Stimulated activated CD4-positive, alpha-beta T cell treated with anti-CD3 and anti-CD28 coated beads, Interleukin-4, amount 100 ng/mL, for 48 hours (primary cell): Measurements from ENCODE around the gene SIM1.

Experiments
- DNase-seq, 2 donors: peaks; one replicate each; pipeline ENCODE4 v3.0.0-alpha.2; 2020; ENCODE audit warnings: low read depth in 2 of 2

Gene SIM1

DNA sequence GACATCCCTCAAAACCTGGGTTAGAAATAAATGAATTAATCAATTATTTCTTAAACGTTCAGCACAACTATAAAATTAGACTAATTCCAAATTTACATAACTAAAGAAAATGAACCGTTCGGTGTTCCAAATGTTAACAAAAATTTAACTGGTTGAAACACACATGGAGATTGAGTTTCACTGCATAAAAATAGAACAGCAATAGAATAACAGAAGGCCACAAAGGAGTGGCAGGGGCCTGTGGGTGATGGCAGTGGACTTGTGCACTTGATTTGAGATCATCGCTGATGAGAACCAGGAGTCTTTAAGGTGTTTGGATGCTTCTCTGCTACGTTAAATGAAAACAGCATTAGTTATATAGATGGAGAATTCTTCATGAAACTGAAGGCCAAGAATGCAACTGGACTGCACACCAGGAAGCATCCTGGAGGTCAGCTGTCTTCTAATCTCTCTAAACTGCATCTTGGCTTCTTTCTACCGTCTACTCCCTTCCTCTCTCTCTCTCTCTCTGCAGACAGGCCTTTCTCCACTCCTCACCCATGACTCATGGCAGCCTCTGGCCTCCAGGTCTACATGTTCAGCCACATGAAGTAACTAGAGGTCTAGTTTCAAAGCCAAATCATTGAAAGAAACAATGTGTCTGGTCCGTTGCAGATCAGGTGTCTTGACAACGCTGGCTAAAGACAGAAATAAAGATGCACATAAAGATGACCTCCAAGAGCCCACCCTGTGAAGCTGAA, 111.3 kb downstream of the SIM1 start:
- DNase-seq, result no peak

DNA sequence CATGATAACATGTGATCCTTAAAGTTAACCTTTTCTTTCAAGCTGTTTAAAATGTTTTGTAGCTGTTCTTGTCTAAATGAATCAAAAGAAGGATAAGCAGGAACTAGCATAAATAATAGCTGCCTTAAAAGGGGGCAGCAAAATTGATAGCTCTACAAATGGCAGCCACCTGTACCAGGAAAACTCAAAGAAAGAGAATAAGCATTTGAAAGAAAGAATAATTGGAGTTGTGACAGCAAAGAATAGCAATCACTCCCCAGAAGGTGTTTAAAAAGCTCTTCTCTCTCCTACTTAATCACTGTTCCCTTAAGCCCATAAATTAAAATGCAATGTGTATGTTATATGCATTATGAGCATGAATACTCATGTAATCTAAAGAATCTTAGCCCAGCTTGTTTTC, 114.6 kb downstream of the SIM1 start:
- no peak for DNase-seq

- DNase-seq, result no peak
Observed at GRCh38 chr6:100349366-100349765, 115.4 kb downstream of the SIM1 start.

DNA sequence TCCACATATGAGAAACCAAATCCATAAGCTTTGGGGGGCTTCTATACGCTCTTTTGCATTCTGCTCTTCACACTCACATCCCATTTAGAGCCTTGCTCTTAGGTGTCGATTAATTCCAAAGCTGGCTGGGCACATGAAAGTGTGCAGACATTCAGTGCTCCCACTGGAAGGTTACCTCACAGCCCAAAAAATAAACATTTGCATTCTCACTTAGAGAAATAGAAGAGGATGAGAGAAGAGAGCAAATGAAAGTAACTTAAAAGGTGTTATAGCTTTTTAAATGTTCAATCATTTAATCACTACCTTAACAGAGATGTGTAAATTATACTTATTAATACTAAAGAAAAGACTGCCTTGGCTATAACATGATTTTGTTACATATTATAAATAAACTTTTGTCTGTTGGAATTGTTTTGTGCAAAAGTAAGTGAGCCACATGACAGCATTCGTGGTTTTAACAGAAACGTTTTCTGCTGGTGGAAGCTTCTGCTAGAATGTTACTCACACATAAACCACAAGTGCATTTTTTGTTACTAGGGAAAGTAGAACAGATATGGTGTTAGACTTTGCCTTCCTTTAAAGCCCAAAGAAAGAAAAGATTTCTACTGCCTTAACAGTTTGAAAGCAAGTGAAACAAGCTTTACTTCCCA, 116.7 kb downstream of the SIM1 start:
- DNase-seq, result no peak

- no peak for DNase-seq
Observed at GRCh38 chr6:100346828-100347227, 117.9 kb downstream of the SIM1 start.

DNA sequence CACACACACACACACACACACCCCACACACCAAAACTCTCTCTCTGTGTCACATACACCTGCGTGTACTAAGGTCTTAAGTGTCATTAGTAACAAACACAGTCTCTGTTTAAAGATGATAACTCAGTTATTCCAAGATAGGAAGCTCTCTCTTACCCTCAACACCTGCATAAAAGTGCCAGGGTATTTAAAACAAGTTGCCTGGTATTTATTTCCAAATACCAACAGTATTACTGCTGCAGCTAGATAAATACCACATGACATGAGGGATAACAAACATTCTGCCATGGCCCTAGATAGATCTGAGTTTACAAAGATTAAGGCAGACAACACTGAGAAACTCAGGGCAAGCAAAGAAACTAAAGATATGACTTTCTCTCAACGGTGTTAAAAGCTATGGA, 118.5 kb downstream of the SIM1 start:
- DNase-seq, result no peak

DNA sequence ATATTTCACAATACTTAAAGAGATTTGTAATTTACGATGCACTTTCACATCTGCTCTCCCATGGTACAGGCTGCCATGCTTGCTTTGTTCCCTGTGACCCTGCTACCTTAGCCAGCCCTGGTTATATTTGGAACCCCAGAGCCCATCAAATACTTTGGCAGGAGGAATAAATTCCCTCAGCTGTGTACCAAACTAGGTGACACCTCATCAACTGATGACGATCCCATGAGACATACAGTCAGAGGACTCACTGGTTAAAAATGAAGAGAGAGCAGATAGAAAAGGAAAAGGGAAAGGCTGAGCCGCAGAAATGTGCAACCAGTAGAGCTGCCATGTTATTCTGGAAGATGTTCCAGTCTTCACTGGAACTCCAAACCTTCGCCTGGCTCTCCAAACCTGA, 120.0 kb downstream of the SIM1 start:
- no peak for DNase-seq

DNA sequence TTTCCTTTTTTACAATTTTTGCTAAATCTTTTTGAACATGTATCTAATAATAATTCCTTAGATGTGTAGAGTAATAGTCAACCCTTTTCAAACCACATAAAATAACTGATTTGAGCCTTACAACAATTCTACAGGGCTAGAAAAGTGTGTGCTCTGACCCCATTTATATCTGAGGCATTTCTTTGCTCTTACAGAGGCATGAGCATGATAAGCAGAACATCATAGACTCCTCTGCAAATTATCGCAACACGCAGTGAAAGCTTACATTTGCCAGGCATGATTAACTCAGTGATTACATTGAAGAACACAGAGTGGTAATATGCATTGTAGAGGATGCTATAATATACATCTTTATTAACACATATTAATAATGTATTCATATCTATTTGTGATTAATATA, 120.4 kb downstream of the SIM1 start:
- no peak for DNase-seq

GRCh38 chr6:100343316-100344077, 121.2 kb downstream of the SIM1 start:
- no peak for DNase-seq

GRCh38 chr6:100342830-100343229, 121.9 kb downstream of the SIM1 start:
- no peak for DNase-seq

DNA sequence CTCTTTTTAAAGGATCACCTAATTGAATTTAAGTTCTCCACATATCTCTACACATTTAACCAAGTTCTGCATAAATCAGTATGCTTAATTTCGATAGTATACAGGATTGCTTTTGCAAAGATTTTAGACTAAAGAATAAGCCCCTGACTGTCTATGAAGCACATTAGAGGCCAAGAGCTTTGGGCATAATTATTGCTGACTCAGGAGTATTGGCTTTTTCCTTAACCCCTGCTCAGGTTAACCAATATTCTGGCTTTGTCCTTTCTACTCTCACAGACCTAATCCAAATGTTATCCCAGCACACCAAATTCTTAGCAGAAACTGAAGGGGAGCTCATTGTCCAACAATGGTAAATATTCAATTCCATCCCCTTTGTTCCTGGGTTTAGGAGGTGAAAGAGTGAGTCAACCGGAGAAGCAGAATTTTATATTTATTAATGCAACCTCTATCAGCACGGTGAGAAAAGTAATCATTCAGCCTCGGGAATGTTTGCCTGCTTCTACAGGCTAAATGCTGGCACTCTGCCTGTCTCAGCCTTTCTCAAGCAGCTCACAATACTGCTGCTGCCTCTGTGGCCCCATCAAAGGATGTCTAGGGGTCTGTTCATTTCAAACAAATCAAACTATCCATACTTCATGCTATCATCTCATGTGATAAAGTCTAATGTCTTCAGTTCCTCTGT, 125.0 kb downstream of the SIM1 start:
- no peak for DNase-seq

DNA sequence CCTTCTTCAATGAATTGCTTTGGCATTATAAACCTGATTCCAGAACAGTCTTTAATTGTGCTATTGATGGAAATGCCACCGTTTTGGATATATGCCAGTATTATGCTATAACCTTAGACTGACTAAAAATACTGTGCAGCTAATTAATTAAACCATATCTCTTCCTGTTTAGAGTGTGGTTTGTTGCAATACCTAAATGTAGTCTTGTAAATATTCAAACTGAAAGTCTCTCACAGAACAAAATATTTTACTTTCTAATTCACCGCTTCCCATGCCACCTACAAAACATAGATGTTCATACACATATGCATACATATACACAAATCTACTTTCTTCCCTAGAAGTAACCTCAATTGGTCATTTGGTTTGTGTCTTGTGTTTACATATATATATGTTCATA, 126.6 kb downstream of the SIM1 start:
- no peak for DNase-seq

- no peak for DNase-seq
Observed at GRCh38 chr6:100336876-100337275, 127.8 kb downstream of the SIM1 start.

- no peak for DNase-seq
Observed at GRCh38 chr6:100335991-100336390, 128.7 kb downstream of the SIM1 start.
